ENCODE measurements around the gene GINS1. TPM values are rescaled to one million over a fixed set of nuclear protein-coding genes. Genes with fewer than 3 reads are reported as not detected.

GINS1 gene
- total RNA-seq, 2 experiments from 2014 or later: 25.5 to 27.7 TPM

- Mint-ChIP-seq H3K4me3 (no peak overlapping the region), H3K9me3 (no peaks in the 10 kb centered on the region), H3K27me3 (ENCODE audit: low read depth) (no peaks in the 10 kb centered on the region), H3K27ac (no peak overlapping the region), H3K4me1 (ENCODE audit: low read depth) (peaks cover 9% of the 10 kb centered on the region), H3K36me3 (ENCODE audit: low read depth) (peaks cover 14% of the 10 kb centered on the region)
- intact Hi-C loops (cut with micrococcal nuclease): no loop called here
- no peak for DNase-seq
- CTCF ChIA-PET: no interaction called here
Measured at GRCh38 chr20:25376236-25376635, 31.2 kb upstream of the GINS1 start.

- no peaks in the 10 kb centered on the region for H3K9me3 Mint-ChIP-seq
- no peaks in the 10 kb centered on the region for H3K27me3 Mint-ChIP-seq (ENCODE audit: low read depth)
- no peak for DNase-seq
Measured at GRCh38 chr20:25376886-25377285, 30.6 kb upstream of the GINS1 start.

GRCh38 chr20:25378189-25378883, 29.1 kb upstream of the GINS1 start:
- H3K27me3 Mint-ChIP-seq (ENCODE audit: low read depth): no peaks in the 10 kb centered on the region
- peaks cover 11% of the 10 kb centered on the region for H3K36me3 Mint-ChIP-seq (ENCODE audit: low read depth)
- no peak for DNase-seq
- H3K4me1 Mint-ChIP-seq (ENCODE audit: low read depth): peaks cover 8% of the 10 kb centered on the region
- H3K4me3 Mint-ChIP-seq: no peak overlapping the region
- CTCF ChIA-PET: interaction anchor here (0.6 kb wide), 1 partner anchor 92 kb away, joined by 6 read pairs; no protein-coding TSS in a partner anchor
- no peaks in the 10 kb centered on the region for H3K9me3 Mint-ChIP-seq
- intact Hi-C loops (cut with micrococcal nuclease): no loop called here
- H3K27ac Mint-ChIP-seq: no peak overlapping the region

More at GRCh38 chr20:25376886-25377285, 30.6 kb upstream of the GINS1 start:
- H3K27ac Mint-ChIP-seq: no peak overlapping the region
- CTCF ChIA-PET: no interaction called here
- no peak overlapping the region for H3K4me3 Mint-ChIP-seq
- peaks cover 11% of the 10 kb centered on the region for H3K36me3 Mint-ChIP-seq (ENCODE audit: low read depth)
- peaks cover 6% of the 10 kb centered on the region for H3K4me1 Mint-ChIP-seq (ENCODE audit: low read depth)
- intact Hi-C loops (cut with micrococcal nuclease): no loop called here

- no peaks in the 10 kb centered on the region for H3K27me3 Mint-ChIP-seq (ENCODE audit: low read depth)
- H3K9me3 Mint-ChIP-seq: no peaks in the 10 kb centered on the region
- intact Hi-C loops (cut with micrococcal nuclease): no loop called here
- no peak overlapping the region for H3K27ac Mint-ChIP-seq
- CTCF ChIA-PET: interaction anchor here (0.6 kb wide), 1 partner anchor 91 kb away, joined by 6 read pairs; no protein-coding TSS in a partner anchor
- H3K36me3 Mint-ChIP-seq (ENCODE audit: low read depth): peaks cover 9% of the 10 kb centered on the region
- peaks cover 8% of the 10 kb centered on the region for H3K4me1 Mint-ChIP-seq (ENCODE audit: low read depth)
- no peak for DNase-seq
- H3K4me3 Mint-ChIP-seq: no peak overlapping the region
Measured at GRCh38 chr20:25378884-25379733, 28.4 kb upstream of the GINS1 start.

GRCh38 chr20:25380945-25381614, 26.4 kb upstream of the GINS1 start:
- no peaks in the 10 kb centered on the region for H3K9me3 Mint-ChIP-seq
- H3K27me3 Mint-ChIP-seq (ENCODE audit: low read depth): no peaks in the 10 kb centered on the region
- CTCF ChIA-PET: no interaction called here
- H3K4me3 Mint-ChIP-seq: no peak overlapping the region
- no peak overlapping the region for H3K27ac Mint-ChIP-seq
- no peak for DNase-seq
- peaks cover 4% of the 10 kb centered on the region for H3K4me1 Mint-ChIP-seq (ENCODE audit: low read depth)
- H3K36me3 Mint-ChIP-seq (ENCODE audit: low read depth): no peaks in the 10 kb centered on the region
- intact Hi-C loops (cut with micrococcal nuclease): loop anchor here (10.0 kb wide), 1 partner anchor 64 kb away; no protein-coding TSS in a partner anchor

- CTCF ChIA-PET: no interaction called here
- H3K9me3 Mint-ChIP-seq: no peaks in the 10 kb centered on the region
- H3K4me1 Mint-ChIP-seq (ENCODE audit: low read depth): peaks cover 4% of the 10 kb centered on the region
- intact Hi-C loops (cut with micrococcal nuclease): loop anchor here (10.0 kb wide), 1 partner anchor 62 kb away; no protein-coding TSS in a partner anchor
- no peaks in the 10 kb centered on the region for H3K27me3 Mint-ChIP-seq (ENCODE audit: low read depth)
- DNase-seq: no peak
- H3K36me3 Mint-ChIP-seq (ENCODE audit: low read depth): peaks cover 2% of the 10 kb centered on the region
- H3K4me3 Mint-ChIP-seq: no peak overlapping the region
- H3K27ac Mint-ChIP-seq: no peak overlapping the region
Measured at GRCh38 chr20:25382704-25383370, 24.6 kb upstream of the GINS1 start.

- H3K27ac Mint-ChIP-seq: no peak overlapping the region
- no peaks in the 10 kb centered on the region for H3K27me3 Mint-ChIP-seq (ENCODE audit: low read depth)
- peak overlapping the region; percentile 78 for H3K4me3 Mint-ChIP-seq
- peaks cover 7% of the 10 kb centered on the region for H3K36me3 Mint-ChIP-seq (ENCODE audit: low read depth)
- intact Hi-C loops (cut with micrococcal nuclease): loop anchor here (10.0 kb wide), 1 partner anchor 55 kb away; no protein-coding TSS in a partner anchor
- CTCF ChIA-PET: no interaction called here
- H3K9me3 Mint-ChIP-seq: no peaks in the 10 kb centered on the region
- no peak for DNase-seq
- H3K4me1 Mint-ChIP-seq (ENCODE audit: low read depth): peaks cover 11% of the 10 kb centered on the region
Measured at GRCh38 chr20:25389401-25389857, 18.0 kb upstream of the GINS1 start.

- intact Hi-C loops (cut with micrococcal nuclease): loop anchor here (2.0 to 10.0 kb wide), 4 partner anchors 55 to 443 kb away; partner anchors contain the start of genes APMAP and CST7
- no peaks in the 10 kb centered on the region for H3K9me3 Mint-ChIP-seq
- peak overlapping the region; percentile 87 for H3K4me3 Mint-ChIP-seq
- H3K4me1 Mint-ChIP-seq (ENCODE audit: low read depth): peaks cover 11% of the 10 kb centered on the region
- peaks cover 7% of the 10 kb centered on the region for H3K36me3 Mint-ChIP-seq (ENCODE audit: low read depth)
- DNase-seq: peak; percentile 27
- H3K27me3 Mint-ChIP-seq (ENCODE audit: low read depth): no peaks in the 10 kb centered on the region
- CTCF ChIA-PET: no interaction called here
- H3K27ac Mint-ChIP-seq: no peak overlapping the region
Measured at GRCh38 chr20:25389858-25390537, 17.5 kb upstream of the GINS1 start.

GRCh38 chr20:25390538-25391528, 16.6 kb upstream of the GINS1 start, which contains the start of gene ABHD12:
Gene ABHD12, minus strand, starts transcription at chr20:25390835. Its CDS starts 132 bp downstream, at chr20:25390703.
- CTCF ChIA-PET: interaction anchor here (0.6 to 1.0 kb wide), 3 partner anchors 16 to 97 kb away, joined by 3 read pairs; no protein-coding TSS in a partner anchor
- Mint-ChIP-seq H3K9me3 (no peaks in the 10 kb centered on the region), H3K36me3 (ENCODE audit: low read depth) (peaks cover 7% of the 10 kb centered on the region), H3K27ac (peak within 1 kb of the TSS; percentile 81), H3K4me3 (peak within 1 kb of the TSS; percentile 87), H3K4me1 (ENCODE audit: low read depth) (peaks cover 11% of the 10 kb centered on the region), H3K27me3 (ENCODE audit: low read depth) (no peaks in the 10 kb centered on the region)
- DNase-seq: peak; percentile 97
- intact Hi-C loops (cut with micrococcal nuclease): loop anchor here (1.0 to 5.0 kb wide), 9 partner anchors 16 to 444 kb away; partner anchors contain the start of genes ACSS1, APMAP, CST7 and ENTPD6

GRCh38 chr20:25394276-25394675, 13.2 kb upstream of the GINS1 start:
- intact Hi-C loops (cut with micrococcal nuclease): loop anchor here (5.0 kb wide), 1 partner anchor 447 kb away; the partner anchor contains the start of gene CST7
- H3K9me3 Mint-ChIP-seq: no peaks in the 10 kb centered on the region
- CTCF ChIA-PET: no interaction called here
- peaks cover 5% of the 10 kb centered on the region for H3K4me1 Mint-ChIP-seq (ENCODE audit: low read depth)
- H3K27me3 Mint-ChIP-seq (ENCODE audit: low read depth): no peaks in the 10 kb centered on the region
- H3K27ac Mint-ChIP-seq: no peak overlapping the region
- H3K36me3 Mint-ChIP-seq (ENCODE audit: low read depth): no peaks in the 10 kb centered on the region
- no peak for DNase-seq
- no peak overlapping the region for H3K4me3 Mint-ChIP-seq
